K562 (cell line): ENCODE results near the gene MCL1. TPM values are rescaled to one million over a fixed set of nuclear protein-coding genes. Genes with fewer than 3 reads are reported as not detected.

ENCODE experiments used
- ADNP ChIP-seq: fragments of 200-800 bp; sonication (Bioruptor generic); IDR thresholded peaks from 2 replicates; pipeline ENCODE4 v1.6.1; 2016; ENCODE audit warnings: missing genetic modification characterization, missing compliant biosample characterization
- AFF4 ChIP-seq: sonication (generic); formaldehyde crosslinking; IDR thresholded peaks from 2 replicates; pipeline ENCODE4 v1.8.0; 2023; ENCODE audit warnings: mild to moderate bottlenecking, missing genetic modification reagents
- BDP1 ChIP-seq: IDR thresholded peaks from 3 replicates; pipeline ENCODE4 v1.6.1; 2011; ENCODE audit not compliant: insufficient read length, insufficient read depth
- CC2D1A ChIP-seq: fragments of 450-650 bp; IDR thresholded peaks from 2 replicates; pipeline ENCODE4 v1.6.1; 2017; ENCODE audit warnings: mild to moderate bottlenecking
- FOXJ2 ChIP-seq: fragments of 200-800 bp; sonication (Bioruptor generic); IDR thresholded peaks from 2 replicates; pipeline ENCODE4 v1.6.1; 2016; ENCODE audit warnings: missing genetic modification characterization, missing compliant biosample characterization
- FUS ChIP-seq: fragments of 200-400 bp; formaldehyde crosslinking; optimal IDR thresholded peaks from 2 replicates; pipeline ENCODE3; 2017; ENCODE audit warnings: low read depth, low read length
- HEY1 ChIP-seq: fragments of 250-450 bp; sonication (Bioruptor Pico); IDR thresholded peaks from 2 replicates; pipeline ENCODE4 v1.5.0; 2020; ENCODE audit warnings: mild to moderate bottlenecking, moderate library complexity, borderline replicate concordance
- IRF2 ChIP-seq: sonication (generic); formaldehyde crosslinking; IDR thresholded peaks from 2 replicates; pipeline ENCODE4 v1.8.1; 2022; ENCODE audit warnings: mild to moderate bottlenecking, missing genetic modification reagents
- KLF1 ChIP-seq: fragments of 450-650 bp; IDR thresholded peaks from 2 replicates; pipeline ENCODE4 v1.6.1; 2016; ENCODE audit warnings: missing genetic modification characterization, missing compliant biosample characterization
- MAFF ChIP-seq: IDR thresholded peaks from 2 replicates; pipeline ENCODE4 v1.6.1; 2012; ENCODE audit warnings: low read length, improper control_type of control experiment
- MYC ChIP-seq, 2 experiments: fragments of 250-450 bp in 1 of 2; sonication (Bioruptor Pico) in 1 of 2; IDR thresholded peaks; 2 replicates each; pipeline versions ENCODE4 v1.5.1 to v1.6.1; 2012 to 2021; ENCODE audit warnings: low read depth in 2 of 2, borderline replicate concordance in 1 of 2, improper control_type of control experiment in 1 of 2, low read length in 1 of 2, mild to moderate bottlenecking in 1 of 2, moderate library complexity in 1 of 2
- PTRF ChIP-seq: fragments of 450-650 bp; IDR thresholded peaks from 2 replicates; pipeline ENCODE4 v1.6.1; 2016; ENCODE audit warnings: mild to moderate bottlenecking, missing genetic modification characterization, missing compliant biosample characterization
- RFX7 ChIP-seq: fragments of 250-450 bp; sonication (Bioruptor Pico); IDR thresholded peaks from 2 replicates; pipeline ENCODE4 v1.5.1; 2021; ENCODE audit warnings: mild to moderate bottlenecking
- SAFB2 ChIP-seq: fragments of 200-400 bp; formaldehyde crosslinking; IDR thresholded peaks from 2 replicates; pipeline ENCODE4 v1.6.1; 2018; ENCODE audit warnings: borderline replicate concordance, low read length, low read depth, moderate library complexity; ENCODE audit not compliant: severe bottlenecking
- SMAD3 ChIP-seq: fragments of 450-650 bp; formaldehyde crosslinking; conservative IDR thresholded peaks from 2 replicates; pipeline ENCODE4 v1.4.0; 2020; ENCODE audit warnings: mild to moderate bottlenecking
- TAF7 ChIP-seq: fragments of 450-650 bp; IDR thresholded peaks from 2 replicates; pipeline ENCODE4 v1.6.1; 2016; ENCODE audit warnings: missing genetic modification characterization, missing compliant biosample characterization
- ZBTB17 ChIP-seq: fragments of 450-650 bp; formaldehyde crosslinking; IDR thresholded peaks from 2 replicates; pipeline ENCODE4 v1.4.0; 2020; ENCODE audit warnings: mild to moderate bottlenecking
- ZKSCAN8 ChIP-seq: fragments of 200-800 bp; sonication (Bioruptor generic); IDR thresholded peaks from 2 replicates; pipeline ENCODE4 v1.6.1; 2016; ENCODE audit warnings: missing genetic modification characterization, missing compliant biosample characterization
- ZNF436 ChIP-seq: fragments of 250-450, 450-650 bp; sonication (Bioruptor Pico); formaldehyde crosslinking; IDR thresholded peaks from 2 replicates; pipeline ENCODE4 v1.7.0; 2020; ENCODE audit warnings: mild to moderate bottlenecking
- polyA plus RNA-seq, 8 experiments: library from polyadenylated mRNA; depleted of rRNA in 4 of 8; stranded (reverse) in 5 of 8; unstranded in 3 of 8; fragments of >200 nt; fragmentation: Nextera tagmentation in 2 of 8; fragmentation: Illumina TruSeq in 1 of 8; extraction: Ambion mirVana in 2 of 8; extraction: Trizol in 1 of 8; gene quantifications; 2 replicates each; pipeline versions ENCODE4 v1.2.1 to v1.2.3, GENCODE V29; 2011 to 2014; ENCODE audit warnings: inconsistent platforms in 1 of 8, missing spikeins in 1 of 8
- total RNA-seq, 7 experiments: library from RNA; depleted of rRNA in 6 of 7; stranded (reverse); fragments of >200 nt in 6 of 7; fragmentation: Illumina TruSeq in 2 of 7; extraction: Trizol in 2 of 7; gene quantifications; 2 replicates each; pipeline versions ENCODE4 v1.2.1 to v1.2.3, GENCODE V29; 2011 to 2021; ENCODE audit warnings: low replicate concordance in 1 of 7
- TF ChIP-seq, protein P1 (sequence below): IDR thresholded peaks from 3 replicates; pipeline ENCODE4 v1.6.1; 2011; ENCODE audit warnings: borderline replicate concordance, mild to moderate bottlenecking, moderate library complexity; ENCODE audit not compliant: insufficient read length; ENCODE audit errors: extremely low read depth
- TF ChIP-seq, protein P2 (sequence below): IDR thresholded peaks from 2 replicates; pipeline ENCODE4 v1.6.1; 2014; ENCODE audit warnings: antibody characterized with exemption

Gene MCL1
- total and polyA plus RNA-seq, 9 of the 15 experiments (the other 6 are each of a cell fraction or from before 2014, with no cell fraction given), result 27.1 to 224 (median 138) TPM

GRCh38 chr1:150545486-150546032, 33.9 kb downstream of the MCL1 start (continued):
- TF ChIP-seq FUS, result no peak
- no peak for TF ChIP-seq TAF7 (tag)
- no peak for TF ChIP-seq BDP1
- TF ChIP-seq ADNP (tag), result no peak
- TF ChIP-seq SMAD3 (CRISPR knock-in tag), result no peak
- TF ChIP-seq, protein P1, sequence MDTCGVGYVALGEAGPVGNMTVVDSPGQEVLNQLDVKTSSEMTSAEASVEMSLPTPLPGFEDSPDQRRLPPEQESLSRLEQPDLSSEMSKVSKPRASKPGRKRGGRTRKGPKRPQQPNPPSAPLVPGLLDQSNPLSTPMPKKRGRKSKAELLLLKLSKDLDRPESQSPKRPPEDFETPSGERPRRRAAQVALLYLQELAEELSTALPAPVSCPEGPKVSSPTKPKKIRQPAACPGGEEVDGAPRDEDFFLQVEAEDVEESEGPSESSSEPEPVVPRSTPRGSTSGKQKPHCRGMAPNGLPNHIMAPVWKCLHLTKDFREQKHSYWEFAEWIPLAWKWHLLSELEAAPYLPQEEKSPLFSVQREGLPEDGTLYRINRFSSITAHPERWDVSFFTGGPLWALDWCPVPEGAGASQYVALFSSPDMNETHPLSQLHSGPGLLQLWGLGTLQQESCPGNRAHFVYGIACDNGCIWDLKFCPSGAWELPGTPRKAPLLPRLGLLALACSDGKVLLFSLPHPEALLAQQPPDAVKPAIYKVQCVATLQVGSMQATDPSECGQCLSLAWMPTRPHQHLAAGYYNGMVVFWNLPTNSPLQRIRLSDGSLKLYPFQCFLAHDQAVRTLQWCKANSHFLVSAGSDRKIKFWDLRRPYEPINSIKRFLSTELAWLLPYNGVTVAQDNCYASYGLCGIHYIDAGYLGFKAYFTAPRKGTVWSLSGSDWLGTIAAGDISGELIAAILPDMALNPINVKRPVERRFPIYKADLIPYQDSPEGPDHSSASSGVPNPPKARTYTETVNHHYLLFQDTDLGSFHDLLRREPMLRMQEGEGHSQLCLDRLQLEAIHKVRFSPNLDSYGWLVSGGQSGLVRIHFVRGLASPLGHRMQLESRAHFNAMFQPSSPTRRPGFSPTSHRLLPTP, result no peak
- TF ChIP-seq, protein P2, sequence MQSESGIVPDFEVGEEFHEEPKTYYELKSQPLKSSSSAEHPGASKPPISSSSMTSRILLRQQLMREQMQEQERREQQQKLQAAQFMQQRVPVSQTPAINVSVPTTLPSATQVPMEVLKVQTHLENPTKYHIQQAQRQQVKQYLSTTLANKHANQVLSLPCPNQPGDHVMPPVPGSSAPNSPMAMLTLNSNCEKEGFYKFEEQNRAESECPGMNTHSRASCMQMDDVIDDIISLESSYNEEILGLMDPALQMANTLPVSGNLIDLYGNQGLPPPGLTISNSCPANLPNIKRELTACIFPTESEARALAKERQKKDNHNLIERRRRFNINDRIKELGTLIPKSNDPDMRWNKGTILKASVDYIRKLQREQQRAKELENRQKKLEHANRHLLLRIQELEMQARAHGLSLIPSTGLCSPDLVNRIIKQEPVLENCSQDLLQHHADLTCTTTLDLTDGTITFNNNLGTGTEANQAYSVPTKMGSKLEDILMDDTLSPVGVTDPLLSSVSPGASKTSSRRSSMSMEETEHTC, result no peak
- TF ChIP-seq MAFF, result peak; percentile 43; the same call in 1 of the 2 replicates
- no peak for TF ChIP-seq AFF4 (CRISPR knock-in tag)
- peak; percentile 95; the same call in 1 of the 2 replicates for TF ChIP-seq CC2D1A
- TF ChIP-seq KLF1 (tag), result 0 out of 2 replicates have a peak, but pooled peaks have one; percentile 24
- TF ChIP-seq PTRF, result no peak
- no peak for TF ChIP-seq FOXJ2 (tag)
- no peak for TF ChIP-seq IRF2 (CRISPR knock-in tag)
- no peak; the same call in 1 of the 2 replicates for TF ChIP-seq MYC (IDR thresholded peaks at IDR 0.05; ENCODE audit: low read depth, low read length)
- no peak for TF ChIP-seq MYC (CRISPR knock-in tag; IDR thresholded peaks at IDR 0.05; ENCODE audit: borderline replicate concordance, low read depth)
- TF ChIP-seq SAFB2, result no peak
- no peak for TF ChIP-seq RFX7 (CRISPR knock-in tag)
- TF ChIP-seq ZNF436, result no peak
- no peak for TF ChIP-seq ZBTB17 (CRISPR knock-in tag)
- TF ChIP-seq ZKSCAN8 (CRISPR knock-in tag), result no peak
- TF ChIP-seq HEY1 (CRISPR knock-in tag), result no peak
